Ishikawa (cell line): ENCODE results near the gene EIF2S2.

Experiments
- CEBPB ChIP-seq: IDR thresholded peaks from 2 replicates; pipeline ENCODE4 v1.6.1; 2012
- CREB1 ChIP-seq: IDR thresholded peaks from 2 replicates; pipeline ENCODE4 v1.6.1; 2012; ENCODE audit warnings: low read depth
- EGR1 ChIP-seq: IDR thresholded peaks from 2 replicates; pipeline ENCODE4 v1.6.1; 2012
- EP300 ChIP-seq: IDR thresholded peaks from 2 replicates; pipeline ENCODE4 v1.6.1; 2012; ENCODE audit warnings: borderline replicate concordance
- FOXM1 ChIP-seq: IDR thresholded peaks from 2 replicates; pipeline ENCODE4 v1.6.1; 2012; ENCODE audit warnings: low read depth, borderline replicate concordance
- RAD21 ChIP-seq: IDR thresholded peaks from 2 replicates; pipeline ENCODE4 v1.6.1; 2012; ENCODE audit warnings: low read depth
- TAF1 ChIP-seq: IDR thresholded peaks from 2 replicates; pipeline ENCODE4 v1.6.1; 2012; ENCODE audit warnings: low read depth, mild to moderate bottlenecking
- TCF12 ChIP-seq: IDR thresholded peaks from 2 replicates; pipeline ENCODE4 v1.6.1; 2012; ENCODE audit warnings: low read depth
- TEAD4 ChIP-seq: IDR thresholded peaks from 2 replicates; pipeline ENCODE4 v1.6.1; 2012
- YY1 ChIP-seq: IDR thresholded peaks from 2 replicates; pipeline ENCODE4 v1.6.1; 2012; ENCODE audit warnings: low read depth
- ZBTB7A ChIP-seq: IDR thresholded peaks from 2 replicates; pipeline ENCODE4 v1.6.1; 2012; ENCODE audit warnings: low read depth
- TF ChIP-seq, protein P1 (sequence below): IDR thresholded peaks from 2 replicates; pipeline ENCODE4 v1.6.1; 2012
- TF ChIP-seq, protein P2 (sequence below): IDR thresholded peaks from 2 replicates; pipeline ENCODE4 v1.6.1; 2012; ENCODE audit warnings: low read depth, mild to moderate bottlenecking
- TF ChIP-seq, protein P3 (sequence below): IDR thresholded peaks from 2 replicates; pipeline ENCODE4 v1.6.1; 2012

The EIF2S2 gene

DNA sequence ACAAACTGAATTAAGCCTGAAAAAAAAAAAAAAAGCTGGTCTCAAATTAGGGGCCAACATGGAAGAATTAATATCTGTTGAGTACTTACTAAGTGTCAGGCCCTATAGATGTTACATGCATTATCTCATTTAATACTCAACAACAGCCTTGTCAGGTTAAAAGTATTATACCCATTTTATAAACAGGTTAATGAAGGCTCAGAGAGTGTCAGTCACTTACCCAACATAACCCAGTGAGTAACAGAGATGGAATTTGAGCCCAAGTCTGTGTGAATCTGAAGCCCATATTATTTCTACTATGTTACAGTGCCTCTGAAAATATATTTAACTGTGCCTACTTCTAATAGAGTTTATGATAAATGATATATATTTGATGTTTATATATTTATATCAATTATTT lies 11.3 kb upstream of the EIF2S2 start:
- no peak for TF ChIP-seq TEAD4

DNA sequence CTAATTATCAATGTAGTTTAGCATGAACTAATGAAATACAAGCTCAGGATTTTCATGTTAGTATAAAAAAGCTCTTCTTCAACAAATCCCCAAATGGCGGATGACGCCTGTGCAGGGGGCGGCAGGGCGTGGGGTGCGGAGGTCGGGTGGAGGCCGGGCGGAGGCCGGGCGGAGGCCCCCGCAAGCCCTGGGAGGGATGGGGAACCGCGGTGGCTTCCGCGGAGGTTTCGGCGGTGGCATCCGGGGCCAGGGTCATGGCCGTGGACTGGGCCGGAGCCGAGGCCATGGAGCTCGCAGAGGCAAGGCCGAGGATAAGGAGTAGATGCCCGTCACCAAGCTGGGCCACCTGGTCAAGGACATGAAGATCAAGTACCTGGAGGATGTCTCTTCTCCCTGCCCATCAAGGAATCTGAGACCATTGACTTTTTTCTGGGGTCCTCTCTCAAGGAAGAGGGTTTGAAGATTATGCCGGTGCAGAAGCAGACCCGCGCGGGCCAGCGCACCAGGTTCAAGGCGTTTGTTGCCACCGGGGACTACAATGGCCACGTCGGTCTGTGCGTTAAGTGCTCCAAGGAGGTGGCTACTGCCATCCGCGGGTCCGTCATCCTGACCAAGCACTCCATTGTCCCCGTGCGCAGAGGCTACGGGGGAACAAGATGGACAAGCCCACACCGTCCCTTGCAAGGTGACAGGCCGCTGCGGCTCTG lies 10.4 kb upstream of the EIF2S2 start:
- TF ChIP-seq TCF12 (no peak), TEAD4 (no peak)
- TF ChIP-seq, protein P1, sequence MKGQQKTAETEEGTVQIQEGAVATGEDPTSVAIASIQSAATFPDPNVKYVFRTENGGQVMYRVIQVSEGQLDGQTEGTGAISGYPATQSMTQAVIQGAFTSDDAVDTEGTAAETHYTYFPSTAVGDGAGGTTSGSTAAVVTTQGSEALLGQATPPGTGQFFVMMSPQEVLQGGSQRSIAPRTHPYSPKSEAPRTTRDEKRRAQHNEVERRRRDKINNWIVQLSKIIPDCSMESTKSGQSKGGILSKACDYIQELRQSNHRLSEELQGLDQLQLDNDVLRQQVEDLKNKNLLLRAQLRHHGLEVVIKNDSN: no peak
- TF ChIP-seq, protein P2, sequence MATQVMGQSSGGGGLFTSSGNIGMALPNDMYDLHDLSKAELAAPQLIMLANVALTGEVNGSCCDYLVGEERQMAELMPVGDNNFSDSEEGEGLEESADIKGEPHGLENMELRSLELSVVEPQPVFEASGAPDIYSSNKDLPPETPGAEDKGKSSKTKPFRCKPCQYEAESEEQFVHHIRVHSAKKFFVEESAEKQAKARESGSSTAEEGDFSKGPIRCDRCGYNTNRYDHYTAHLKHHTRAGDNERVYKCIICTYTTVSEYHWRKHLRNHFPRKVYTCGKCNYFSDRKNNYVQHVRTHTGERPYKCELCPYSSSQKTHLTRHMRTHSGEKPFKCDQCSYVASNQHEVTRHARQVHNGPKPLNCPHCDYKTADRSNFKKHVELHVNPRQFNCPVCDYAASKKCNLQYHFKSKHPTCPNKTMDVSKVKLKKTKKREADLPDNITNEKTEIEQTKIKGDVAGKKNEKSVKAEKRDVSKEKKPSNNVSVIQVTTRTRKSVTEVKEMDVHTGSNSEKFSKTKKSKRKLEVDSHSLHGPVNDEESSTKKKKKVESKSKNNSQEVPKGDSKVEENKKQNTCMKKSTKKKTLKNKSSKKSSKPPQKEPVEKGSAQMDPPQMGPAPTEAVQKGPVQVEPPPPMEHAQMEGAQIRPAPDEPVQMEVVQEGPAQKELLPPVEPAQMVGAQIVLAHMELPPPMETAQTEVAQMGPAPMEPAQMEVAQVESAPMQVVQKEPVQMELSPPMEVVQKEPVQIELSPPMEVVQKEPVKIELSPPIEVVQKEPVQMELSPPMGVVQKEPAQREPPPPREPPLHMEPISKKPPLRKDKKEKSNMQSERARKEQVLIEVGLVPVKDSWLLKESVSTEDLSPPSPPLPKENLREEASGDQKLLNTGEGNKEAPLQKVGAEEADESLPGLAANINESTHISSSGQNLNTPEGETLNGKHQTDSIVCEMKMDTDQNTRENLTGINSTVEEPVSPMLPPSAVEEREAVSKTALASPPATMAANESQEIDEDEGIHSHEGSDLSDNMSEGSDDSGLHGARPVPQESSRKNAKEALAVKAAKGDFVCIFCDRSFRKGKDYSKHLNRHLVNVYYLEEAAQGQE: no peak

DNA sequence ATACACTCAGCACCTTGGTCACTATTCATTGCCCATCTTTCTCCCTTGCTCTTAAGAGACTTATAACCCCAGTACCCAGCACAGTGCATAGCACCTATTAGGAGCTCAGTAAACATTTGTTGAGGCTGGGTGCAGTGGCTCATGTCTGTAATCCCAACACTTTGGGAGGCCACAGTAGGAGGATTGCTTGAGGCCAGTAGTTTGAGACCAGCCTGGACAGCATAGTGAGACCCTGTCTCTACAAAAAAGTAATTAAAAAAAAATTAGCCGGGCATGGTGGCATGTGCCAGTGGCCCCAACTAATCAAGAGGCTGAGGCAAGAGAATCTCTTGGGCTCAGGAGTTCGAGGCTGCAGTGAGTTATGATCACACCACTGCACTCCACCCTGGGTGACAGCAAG lies 8.2 kb upstream of the EIF2S2 start:
- TF ChIP-seq RAD21 (no peak), TEAD4 (no peak), YY1 (no peak), TAF1 (no peak), EP300 (no peak), CEBPB (no peak), TCF12 (no peak), FOXM1 (no peak)
- TF ChIP-seq, protein P2: no peak
- TF ChIP-seq, protein P3, sequence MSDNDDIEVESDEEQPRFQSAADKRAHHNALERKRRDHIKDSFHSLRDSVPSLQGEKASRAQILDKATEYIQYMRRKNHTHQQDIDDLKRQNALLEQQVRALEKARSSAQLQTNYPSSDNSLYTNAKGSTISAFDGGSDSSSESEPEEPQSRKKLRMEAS: no peak

DNA sequence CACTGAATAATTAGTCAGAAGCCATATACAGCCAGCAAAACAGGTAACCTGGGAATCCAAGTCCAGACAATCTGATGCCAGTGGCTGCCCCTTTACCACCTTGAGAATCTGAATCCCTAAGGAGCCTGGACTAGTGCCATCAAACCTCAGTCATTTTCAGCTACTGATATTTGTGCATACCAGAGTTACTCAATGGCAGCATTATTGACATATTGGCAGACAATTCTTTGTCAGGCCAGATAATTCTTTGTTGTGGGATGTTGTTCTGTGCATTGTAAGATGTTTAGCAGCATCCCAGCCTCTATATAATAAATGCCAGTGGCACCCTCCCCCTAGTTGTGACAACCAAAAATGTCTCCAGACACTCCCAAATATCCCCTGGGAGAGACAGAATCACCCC lies 3.2 kb upstream of the EIF2S2 start:
- TF ChIP-seq EGR1 (no peak), TEAD4 (no peak), EP300 (no peak), RAD21 (no peak), CEBPB (no peak), YY1 (no peak), ZBTB7A (no peak), TAF1 (no peak)
- TF ChIP-seq, protein P3: no peak

DNA sequence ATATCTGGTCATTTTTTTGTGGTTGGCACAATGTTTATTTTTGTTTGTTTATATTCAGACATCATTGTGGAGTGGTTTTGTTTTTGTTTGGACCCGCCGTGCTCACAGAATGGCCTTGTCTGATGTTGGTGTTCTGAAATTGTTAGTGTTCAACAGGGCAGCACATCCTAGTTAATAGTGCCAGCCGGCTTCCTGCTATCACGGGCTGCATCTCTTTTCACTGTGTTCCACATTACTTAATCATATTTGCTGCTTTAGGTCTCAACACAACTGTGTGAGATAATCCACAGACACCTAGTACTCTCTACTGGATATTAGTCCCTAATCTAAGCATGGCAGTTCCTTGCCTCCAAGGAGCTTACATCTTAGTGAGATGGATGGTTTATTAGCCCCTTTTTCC lies 2.8 kb upstream of the EIF2S2 start:
- no peak for TF ChIP-seq FOXM1
- no peak for TF ChIP-seq CREB1
- no peak for TF ChIP-seq TAF1
- TF ChIP-seq, protein P1: no peak
- TF ChIP-seq YY1: no peak
- TF ChIP-seq CEBPB: no peak
- TF ChIP-seq TCF12: no peak

DNA sequence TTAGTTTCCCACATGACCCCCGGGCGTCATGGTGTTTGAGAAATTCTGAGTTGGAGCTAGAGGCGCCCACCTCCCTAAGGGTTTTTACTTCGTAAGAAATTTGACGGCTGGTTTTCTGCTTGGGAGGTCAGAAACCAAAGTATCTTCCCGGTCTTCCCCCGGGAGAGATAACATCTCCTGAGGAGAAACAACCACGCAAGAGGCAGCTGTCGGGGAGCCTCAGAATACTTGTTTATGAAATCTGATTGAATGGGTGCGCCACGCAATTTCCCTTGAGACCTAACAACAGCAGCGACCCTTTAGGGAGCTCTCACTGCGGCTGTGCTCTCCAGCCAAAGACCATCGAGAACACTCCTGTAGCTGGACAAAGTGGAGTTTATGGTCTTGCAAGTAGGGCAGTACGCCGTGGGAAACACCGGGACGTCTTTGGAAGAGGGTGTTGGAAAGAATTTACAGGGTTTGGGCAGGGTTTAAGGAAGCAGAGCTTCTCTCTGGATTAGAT lies 608 bp upstream of the EIF2S2 start:
- TF ChIP-seq EGR1: no peak
- no peak for TF ChIP-seq TEAD4
- no peak for TF ChIP-seq CREB1
- TF ChIP-seq, protein P1: no peak
- no peak for TF ChIP-seq TAF1
- TF ChIP-seq, protein P2: no peak
